Mesothelial cell of epicardium (in vitro differentiated cells): ENCODE results near the gene BACE2. TPM values are rescaled to one million over a fixed set of nuclear protein-coding genes. Genes with fewer than 3 reads are reported as not detected.
"Not testable (repeated sequence)": the region's sequence is repeated elsewhere in the genome, so short reads cannot be mapped to it uniquely, and the experiment has no call there.

Experiments
- DNase-seq, 2 experiments: peaks; one replicate each; pipeline ENCODE4 v3.0.0; 2021; ENCODE audit warnings: low spot score in 2 of 2; ENCODE audit not compliant: unreplicated experiment in 2 of 2
- H3K27ac Mint-ChIP-seq: 2 replicates; pipeline ENCODE4 v1.8.0; 2021; ENCODE audit warnings: mixed read lengths
- H3K27me3 Mint-ChIP-seq: 2 replicates; pipeline ENCODE4 v1.8.0; 2021; ENCODE audit warnings: low read depth, mixed read lengths
- H3K36me3 Mint-ChIP-seq: 2 replicates; pipeline ENCODE4 v1.8.0; 2021; ENCODE audit warnings: mixed read lengths
- H3K4me1 Mint-ChIP-seq: 2 replicates; pipeline ENCODE4 v1.8.0; 2021; ENCODE audit warnings: mixed read lengths
- H3K4me3 Mint-ChIP-seq: 2 replicates; pipeline ENCODE4 v1.8.0; 2021; ENCODE audit warnings: mild to moderate bottlenecking, moderate library complexity, mixed read lengths
- H3K9me3 Mint-ChIP-seq: 2 replicates; pipeline ENCODE4 v1.8.0; 2021; ENCODE audit warnings: mixed read lengths
- CTCF ChIP-seq: fragments of 200-600 bp; sonication (generic); IDR thresholded peaks from one replicate; pipeline ENCODE4 v1.5.0; 2021; ENCODE audit warnings: antibody characterized with exemption; ENCODE audit not compliant: unreplicated experiment
- total RNA-seq: library from RNA; stranded (reverse); gene quantifications from 3 replicates; pipeline ENCODE4 v1.2.1, GENCODE V29; 2021

BACE2 gene
- total RNA-seq, 1 donor from 2014 or later: 31.3 TPM

GRCh38 chr21:41255190-41255589, 87.2 kb downstream of the BACE2 start:
- no peak overlapping the region for H3K27ac Mint-ChIP-seq
- H3K36me3 Mint-ChIP-seq: peaks cover 60% of the 10 kb centered on the region
- H3K4me1 Mint-ChIP-seq: peaks cover 2% of the 10 kb centered on the region
- H3K9me3 Mint-ChIP-seq: peaks cover 11% of the 10 kb centered on the region
- TF ChIP-seq CTCF: no peak
- DNase-seq: no peak
- H3K4me3 Mint-ChIP-seq: no peak overlapping the region
- no peaks in the 10 kb centered on the region for H3K27me3 Mint-ChIP-seq

DNA sequence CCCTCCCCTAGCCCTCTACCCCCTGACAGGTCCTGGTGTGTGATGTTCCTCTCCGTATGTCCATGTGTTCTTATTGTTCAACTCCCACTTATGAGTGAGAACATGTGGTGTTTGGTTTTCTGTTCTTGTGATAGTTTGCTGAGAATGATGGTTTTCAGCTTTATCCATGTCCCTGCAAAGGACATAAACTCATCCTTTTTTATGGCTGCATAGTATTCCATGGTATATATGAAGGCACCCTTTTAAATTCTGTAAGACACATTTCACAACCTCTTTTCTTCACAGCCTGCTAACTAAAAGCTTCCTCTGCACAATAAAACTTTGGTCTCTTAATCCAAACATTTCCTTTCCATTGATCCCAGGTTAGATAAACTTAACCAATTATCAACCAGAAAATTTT, 88.3 kb downstream of the BACE2 start:
- not testable (repeated sequence) for H3K27ac Mint-ChIP-seq, H3K4me1 Mint-ChIP-seq, H3K4me3 Mint-ChIP-seq, DNase-seq, H3K27me3 Mint-ChIP-seq
- Mint-ChIP-seq H3K36me3 (peaks cover 52% of the 10 kb centered on the region), H3K9me3 (peaks cover 11% of the 10 kb centered on the region)

DNA sequence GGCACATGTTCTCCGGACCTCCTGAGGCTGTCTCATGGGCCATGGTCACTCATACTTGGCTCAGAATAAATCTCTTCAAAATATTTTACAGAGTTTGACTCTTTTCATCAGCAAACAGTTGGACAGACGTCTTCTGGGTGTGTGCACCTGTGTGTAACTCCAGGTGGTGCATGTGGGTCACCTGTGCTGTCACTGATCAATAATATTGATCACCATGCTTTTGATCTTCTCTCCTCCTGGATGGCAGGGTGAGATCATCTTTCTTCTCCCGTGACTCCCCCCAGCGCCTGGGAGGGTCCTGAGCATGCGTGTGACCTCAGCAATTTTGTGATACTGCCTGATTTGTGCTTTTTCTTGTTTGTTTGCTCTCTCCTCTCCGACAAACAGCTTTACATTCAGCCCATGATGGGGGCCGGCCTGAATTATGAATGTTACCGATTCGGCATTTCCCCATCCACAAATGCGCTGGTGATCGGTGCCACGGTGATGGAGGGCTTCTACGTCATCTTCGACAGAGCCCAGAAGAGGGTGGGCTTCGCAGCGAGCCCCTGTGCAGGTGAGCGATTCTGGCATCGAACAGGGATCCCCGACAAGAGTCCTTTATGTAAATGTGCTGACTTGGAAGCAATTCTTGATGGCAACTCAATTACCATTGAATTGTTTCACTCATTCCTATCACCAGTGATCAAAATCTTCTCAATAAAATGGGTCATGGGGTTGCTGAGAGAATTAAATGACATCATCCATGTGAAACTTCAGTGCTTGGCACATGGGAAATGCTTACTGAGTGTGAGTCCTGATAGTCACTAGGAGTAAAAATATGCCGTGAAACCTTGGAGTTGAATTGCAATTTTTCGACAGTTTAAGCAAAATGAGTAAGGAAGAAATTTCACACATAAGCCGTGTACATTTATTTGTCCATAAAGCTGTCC, 89.1 kb downstream of the BACE2 start:
- H3K27me3 Mint-ChIP-seq: no peaks in the 10 kb centered on the region
- peaks cover 11% of the 10 kb centered on the region for H3K9me3 Mint-ChIP-seq
- peaks cover 2% of the 10 kb centered on the region for H3K4me1 Mint-ChIP-seq
- H3K4me3 Mint-ChIP-seq: no peak overlapping the region
- TF ChIP-seq CTCF: no peak
- DNase-seq: no peak
- H3K27ac Mint-ChIP-seq: no peak overlapping the region
- peaks cover 47% of the 10 kb centered on the region for H3K36me3 Mint-ChIP-seq

DNA sequence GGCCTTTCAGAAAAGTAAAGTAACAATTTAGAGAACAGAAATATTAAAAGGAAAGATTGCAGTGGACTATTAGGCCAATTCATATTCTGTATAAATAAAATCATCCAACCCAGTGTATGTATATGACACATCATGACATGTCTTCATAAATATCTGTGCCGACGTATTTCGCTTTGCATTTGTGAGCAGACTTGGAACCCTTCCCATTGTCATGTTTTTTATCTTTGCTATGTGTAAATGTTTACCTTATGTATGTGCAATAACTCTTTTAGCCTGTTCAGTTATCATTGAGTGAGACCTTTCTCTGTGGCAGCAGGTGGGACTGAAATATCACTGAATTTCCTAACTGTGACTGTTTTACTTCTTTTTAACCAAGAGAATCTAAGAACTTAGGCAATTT, 90.7 kb downstream of the BACE2 start:
- H3K27me3 Mint-ChIP-seq: no peaks in the 10 kb centered on the region
- peaks cover 2% of the 10 kb centered on the region for H3K4me1 Mint-ChIP-seq
- H3K27ac Mint-ChIP-seq: no peak overlapping the region
- no peak overlapping the region for H3K4me3 Mint-ChIP-seq
- no peak for DNase-seq
- peaks cover 14% of the 10 kb centered on the region for H3K9me3 Mint-ChIP-seq
- TF ChIP-seq CTCF: no peak
- H3K36me3 Mint-ChIP-seq: peaks cover 38% of the 10 kb centered on the region

DNA sequence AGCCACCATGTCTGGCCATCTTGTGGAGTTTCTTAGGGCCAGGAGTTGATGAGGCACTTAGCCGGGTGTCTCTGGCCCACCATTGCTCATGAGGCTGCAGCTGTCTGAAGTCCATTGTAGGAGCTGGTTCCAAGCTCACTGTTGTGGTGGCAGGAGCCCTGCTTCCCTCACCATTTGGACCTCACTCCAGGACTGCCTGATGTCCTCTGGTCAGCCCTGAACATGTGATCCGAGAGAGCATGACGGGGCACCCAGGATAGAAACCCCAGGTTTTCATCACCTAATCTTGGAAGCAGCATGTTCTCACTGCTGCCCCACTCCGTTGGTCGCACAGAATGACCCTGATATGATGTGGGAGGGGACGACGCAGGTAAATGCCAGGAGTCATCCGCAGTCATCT, 92.5 kb downstream of the BACE2 start:
- no peaks in the 10 kb centered on the region for H3K27me3 Mint-ChIP-seq
- H3K36me3 Mint-ChIP-seq: peaks cover 24% of the 10 kb centered on the region
- no peak overlapping the region for H3K27ac Mint-ChIP-seq
- H3K4me3 Mint-ChIP-seq: no peak overlapping the region
- no peak for DNase-seq
- peaks cover 7% of the 10 kb centered on the region for H3K9me3 Mint-ChIP-seq
- no peak for TF ChIP-seq CTCF
- peaks cover 2% of the 10 kb centered on the region for H3K4me1 Mint-ChIP-seq

DNA sequence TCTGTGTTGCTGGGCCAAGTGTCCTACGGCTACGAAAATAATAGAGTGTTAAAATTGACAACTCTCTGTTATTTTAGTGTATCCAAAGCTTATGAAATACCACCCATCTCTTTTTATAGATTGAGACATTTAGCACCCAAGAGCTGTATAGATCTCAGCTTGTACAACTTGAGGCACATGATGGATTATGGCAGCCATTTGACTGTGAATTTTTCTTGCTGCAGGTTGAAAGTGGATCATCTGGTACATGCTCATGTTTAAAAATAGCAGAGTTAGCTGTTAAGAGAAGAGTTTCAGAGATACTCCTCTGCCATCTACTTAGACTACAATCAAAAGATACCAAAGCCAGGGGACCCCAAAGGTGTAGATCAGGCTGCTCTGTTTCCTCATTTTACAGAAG, 99.4 kb downstream of the BACE2 start:
- TF ChIP-seq CTCF: no peak
- Mint-ChIP-seq H3K4me3 (no peak overlapping the region), H3K9me3 (peaks cover 24% of the 10 kb centered on the region), H3K36me3 (peaks cover 21% of the 10 kb centered on the region), H3K4me1 (no peaks in the 10 kb centered on the region), H3K27ac (no peak overlapping the region), H3K27me3 (no peaks in the 10 kb centered on the region)
- no peak for DNase-seq
